OCI-LY3 (cell line): ENCODE measurements around the gene WAC.

ENCODE experiments used
- H2AFZ ChIP-seq: fragments of 200-600, 300-600 bp; shearing (Covaris generic); 2 replicates; pipeline ENCODE4 v1.6.0; 2014; ENCODE audit warnings: antibody characterized with exemption, low read depth, low read length
- H3K27ac ChIP-seq: fragments of 200-600, 300-600 bp; sonication (generic); 2 replicates; pipeline ENCODE4 v1.5.1; 2014; ENCODE audit warnings: mild to moderate bottlenecking, low read length, moderate library complexity, mixed read lengths
- H3K27me3 ChIP-seq: fragments of 200-600, 300-600 bp; sonication (generic); 2 replicates; pipeline ENCODE4 v1.6.1; 2014; ENCODE audit warnings: low read depth, low read length, mixed read lengths
- H3K36me3 ChIP-seq: fragments of 200-600, 300-600 bp; sonication (generic); replicated peaks from 2 replicates; pipeline ENCODE3; 2014; ENCODE audit warnings: low read depth, low read length, mixed read lengths
- H3K4me1 ChIP-seq: fragments of 300-600, 200-600 bp; sonication (generic); 2 replicates; pipeline ENCODE4 v1.6.1; 2014; ENCODE audit warnings: low read length, mixed read lengths
- H3K4me2 ChIP-seq: fragments of 200-600, 300-600 bp; sonication (generic); 2 replicates; pipeline ENCODE4 v1.6.1; 2014; ENCODE audit warnings: low read length, mixed read lengths
- H3K4me3 ChIP-seq: fragments of 300-600, 200-600 bp; sonication (generic); 2 replicates; pipeline ENCODE4 v1.5.1; 2014; ENCODE audit warnings: antibody characterized with exemption, mild to moderate bottlenecking, low read length, moderate library complexity
- H3K79me2 ChIP-seq: fragments of 300-600, 200-600 bp; shearing (Covaris generic); 2 replicates; pipeline ENCODE4 v1.6.1; 2014; ENCODE audit warnings: mild to moderate bottlenecking, low read length, mixed read lengths
- H3K9ac ChIP-seq: fragments of 300-600, 200-600 bp; shearing (Covaris generic); 2 replicates; pipeline ENCODE4 v1.6.0; 2014; ENCODE audit warnings: mild to moderate bottlenecking, low read length, moderate library complexity
- H3K9me3 ChIP-seq: fragments of 200-600, 300-600 bp; shearing (Covaris generic); 2 replicates; pipeline ENCODE4 v1.6.1; 2014; ENCODE audit warnings: low read length, mixed read lengths; ENCODE audit not compliant: insufficient read depth
- H4K20me1 ChIP-seq: fragments of 200-600, 300-600 bp; sonication (generic); 2 replicates; pipeline ENCODE4 v1.6.1; 2016; ENCODE audit warnings: low read length, mixed read lengths; ENCODE audit not compliant: insufficient read depth
- EZH2phosphoT487 ChIP-seq: fragments of 200-600 bp; shearing (Covaris generic); IDR thresholded peaks from 2 replicates; pipeline ENCODE4 v1.6.1; 2018; ENCODE audit warnings: antibody characterized with exemption, mixed run types, low read depth
- TF ChIP-seq, protein P1 (sequence below): fragments of 200-600, 300-600 bp; sonication (generic); IDR thresholded peaks from 2 replicates; pipeline ENCODE4 v1.5.1; 2014; ENCODE audit warnings: antibody characterized with exemption, low read length, low read depth

The WAC gene

GRCh38 chr10:28494420-28494819 lies 38.5 kb upstream of the WAC start:
- Histone ChIP-seq H3K4me2 (no peak overlapping the region), H3K9me3 (no peaks in the 10 kb centered on the region), H3K27ac (no peak overlapping the region), H2AFZ (no peak overlapping the region), H3K4me1 (no peaks in the 10 kb centered on the region), H3K36me3 (no peaks in the 10 kb centered on the region), H3K27me3 (no peaks in the 10 kb centered on the region), H3K4me3 (no peak overlapping the region), H3K79me2 (no peaks in the 10 kb centered on the region), H4K20me1 (no peaks in the 10 kb centered on the region), H3K9ac (no peak overlapping the region)
- TF ChIP-seq, protein P1, sequence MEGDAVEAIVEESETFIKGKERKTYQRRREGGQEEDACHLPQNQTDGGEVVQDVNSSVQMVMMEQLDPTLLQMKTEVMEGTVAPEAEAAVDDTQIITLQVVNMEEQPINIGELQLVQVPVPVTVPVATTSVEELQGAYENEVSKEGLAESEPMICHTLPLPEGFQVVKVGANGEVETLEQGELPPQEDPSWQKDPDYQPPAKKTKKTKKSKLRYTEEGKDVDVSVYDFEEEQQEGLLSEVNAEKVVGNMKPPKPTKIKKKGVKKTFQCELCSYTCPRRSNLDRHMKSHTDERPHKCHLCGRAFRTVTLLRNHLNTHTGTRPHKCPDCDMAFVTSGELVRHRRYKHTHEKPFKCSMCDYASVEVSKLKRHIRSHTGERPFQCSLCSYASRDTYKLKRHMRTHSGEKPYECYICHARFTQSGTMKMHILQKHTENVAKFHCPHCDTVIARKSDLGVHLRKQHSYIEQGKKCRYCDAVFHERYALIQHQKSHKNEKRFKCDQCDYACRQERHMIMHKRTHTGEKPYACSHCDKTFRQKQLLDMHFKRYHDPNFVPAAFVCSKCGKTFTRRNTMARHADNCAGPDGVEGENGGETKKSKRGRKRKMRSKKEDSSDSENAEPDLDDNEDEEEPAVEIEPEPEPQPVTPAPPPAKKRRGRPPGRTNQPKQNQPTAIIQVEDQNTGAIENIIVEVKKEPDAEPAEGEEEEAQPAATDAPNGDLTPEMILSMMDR: no peak
- no peak for TF ChIP-seq EZH2phosphoT487

GRCh38 chr10:28495084-28495483 lies 37.8 kb upstream of the WAC start:
- no peak overlapping the region for H3K9ac ChIP-seq
- H3K27me3 ChIP-seq: no peaks in the 10 kb centered on the region
- H4K20me1 ChIP-seq: no peaks in the 10 kb centered on the region
- no peak for TF ChIP-seq EZH2phosphoT487
- TF ChIP-seq, protein P1: no peak
- H3K9me3 ChIP-seq: no peaks in the 10 kb centered on the region
- no peaks in the 10 kb centered on the region for H3K36me3 ChIP-seq
- H3K4me2 ChIP-seq: no peak overlapping the region
- no peaks in the 10 kb centered on the region for H3K4me1 ChIP-seq
- no peaks in the 10 kb centered on the region for H3K79me2 ChIP-seq
- no peak overlapping the region for H3K27ac ChIP-seq
- no peak overlapping the region for H3K4me3 ChIP-seq
- no peak overlapping the region for H2AFZ ChIP-seq

DNA sequence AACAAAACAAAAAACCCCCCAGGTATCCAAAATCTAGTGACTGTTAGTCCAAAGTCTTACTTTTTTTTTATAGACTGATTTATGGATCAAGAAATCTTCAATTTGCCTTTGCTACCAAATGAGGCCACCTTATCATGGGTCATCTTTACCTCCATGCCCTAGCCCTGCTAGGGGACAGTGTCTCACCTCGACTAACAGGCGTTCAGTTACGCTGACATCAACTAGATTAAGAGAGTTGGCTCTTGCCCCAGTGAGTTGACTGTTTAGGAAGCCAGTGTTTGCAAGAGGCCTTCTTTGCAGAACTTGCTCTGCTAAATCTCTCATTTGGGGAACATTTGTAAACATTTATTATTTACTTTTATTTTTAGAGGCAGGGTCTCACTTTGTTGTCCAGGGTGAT lies 36.9 kb upstream of the WAC start:
- Histone ChIP-seq H3K4me2 (no peak overlapping the region), H4K20me1 (no peaks in the 10 kb centered on the region), H2AFZ (no peak overlapping the region), H3K9ac (no peak overlapping the region), H3K27me3 (no peaks in the 10 kb centered on the region), H3K27ac (no peak overlapping the region), H3K79me2 (no peaks in the 10 kb centered on the region), H3K4me1 (no peaks in the 10 kb centered on the region), H3K36me3 (no peaks in the 10 kb centered on the region), H3K4me3 (no peak overlapping the region), H3K9me3 (no peaks in the 10 kb centered on the region)
- no peak for TF ChIP-seq EZH2phosphoT487
- TF ChIP-seq, protein P1: no peak

GRCh38 chr10:28496481-28496961 lies 36.4 kb upstream of the WAC start:
- no peaks in the 10 kb centered on the region for H3K36me3 ChIP-seq
- H3K79me2 ChIP-seq: no peaks in the 10 kb centered on the region
- H3K4me3 ChIP-seq: no peak overlapping the region
- no peak overlapping the region for H3K9ac ChIP-seq
- no peak overlapping the region for H2AFZ ChIP-seq
- H3K27me3 ChIP-seq: no peaks in the 10 kb centered on the region
- no peaks in the 10 kb centered on the region for H4K20me1 ChIP-seq
- no peak overlapping the region for H3K4me2 ChIP-seq
- no peak overlapping the region for H3K27ac ChIP-seq
- TF ChIP-seq, protein P1: no peak
- TF ChIP-seq EZH2phosphoT487: no peak
- H3K9me3 ChIP-seq: no peaks in the 10 kb centered on the region
- no peaks in the 10 kb centered on the region for H3K4me1 ChIP-seq
